IMR-90 (cell line): Measurements from ENCODE around the gene DIP2B. TPM values are rescaled to one million over a fixed set of nuclear protein-coding genes. Genes with fewer than 3 reads are reported as not detected.

Experiments
- ATAC-seq: fragments of 200-7000 bp; cut with Tn5 transposase; 2 replicates; pipeline ENCODE4 v1.9.1; 2020; ENCODE audit warnings: low read depth, mild to moderate bottlenecking, moderate library complexity
- BruUV-seq: library from RNA; stranded (reverse); fragments of 400-500 nt; replicated peaks from 2 replicates; lab custom pipeline; 2021; lab: Mats Ljungman, UMichigan
- CTCF ChIA-PET: fragments of 300-600 bp; formaldehyde crosslinking; extraction: SDS; loops from one replicate; lab custom pipeline; 2021; ENCODE audit warnings: antibody characterized with exemption; lab: Yijun Ruan, JAX
- POLR2A ChIA-PET: fragments of 300-600 bp; sonication (Branson Sonifier 250); formaldehyde crosslinking; loops from one replicate; lab custom pipeline; 2022; ENCODE audit warnings: antibody characterized with exemption; ENCODE audit not compliant: unreplicated experiment; lab: Charles Lee
- DNase-seq: peaks from one replicate; pipeline ENCODE4 v3.0.0; 2013
- H2AFZ ChIP-seq: replicated peaks from 2 replicates; pipeline ENCODE3; 2013; ENCODE audit warnings: low read length, mild to moderate bottlenecking; ENCODE audit not compliant: poor library complexity
- H2AK5ac ChIP-seq: 2 replicates; pipeline ENCODE4 v1.6.1; 2013; ENCODE audit warnings: low read depth, low read length, inconsistent platforms
- H2AK9ac ChIP-seq: replicated peaks from 2 replicates; pipeline ENCODE3; 2013; ENCODE audit warnings: mild to moderate bottlenecking, low read depth, low read length, moderate library complexity; ENCODE audit not compliant: poor library complexity
- H2BK120ac ChIP-seq: 2 replicates; pipeline ENCODE4 v1.6.1; 2013; ENCODE audit warnings: low read depth, low read length, inconsistent platforms
- H2BK15ac ChIP-seq: 3 replicates; pipeline ENCODE4 v1.6.1; 2013; ENCODE audit warnings: low read depth, low read length, inconsistent platforms
- H2BK20ac ChIP-seq: 2 replicates; pipeline ENCODE4 v1.6.1; 2013; ENCODE audit warnings: low read depth, mild to moderate bottlenecking, inconsistent platforms, low read length, moderate library complexity
- H2BK5ac ChIP-seq: 2 replicates; pipeline ENCODE4 v1.6.1; 2013; ENCODE audit warnings: mild to moderate bottlenecking, low read depth, low read length, inconsistent platforms; ENCODE audit not compliant: poor library complexity, severe bottlenecking
- H3K14ac ChIP-seq: replicated peaks from 2 replicates; pipeline ENCODE4 v1.6.1; 2013; ENCODE audit warnings: low read depth, low read length, inconsistent platforms
- H3K18ac ChIP-seq: 2 replicates; pipeline ENCODE4 v1.6.1; 2013; ENCODE audit warnings: low read depth, low read length, control low read depth
- H3K23ac ChIP-seq: 2 replicates; pipeline ENCODE4 v1.6.1; 2013; ENCODE audit warnings: low read depth, low read length, inconsistent platforms
- H3K27ac ChIP-seq: 2 replicates; pipeline ENCODE4 v1.5.1; 2013; ENCODE audit warnings: mild to moderate bottlenecking, control low read depth, low read length; ENCODE audit not compliant: insufficient read depth
- H3K27me3 ChIP-seq: 2 replicates; pipeline ENCODE4 v1.6.1; 2013; ENCODE audit warnings: low read length; ENCODE audit not compliant: control insufficient read depth, insufficient read depth
- H3K36me3 ChIP-seq: 2 replicates; pipeline ENCODE4 v1.6.1; 2013; ENCODE audit warnings: low read length, mixed read lengths; ENCODE audit not compliant: control insufficient read depth, insufficient read depth
- H3K4ac ChIP-seq: 2 replicates; pipeline ENCODE4 v1.6.1; 2013; ENCODE audit warnings: low read depth, low read length, inconsistent platforms
- H3K4me1 ChIP-seq: 2 replicates; pipeline ENCODE4 v1.6.1; 2013; ENCODE audit warnings: low read length, mixed read lengths; ENCODE audit not compliant: control insufficient read depth, insufficient read depth
- H3K4me2 ChIP-seq: 2 replicates; pipeline ENCODE4 v1.6.1; 2013; ENCODE audit warnings: low read depth, mild to moderate bottlenecking, control low read depth, low read length, moderate library complexity
- H3K4me3 ChIP-seq: 2 replicates; pipeline ENCODE4 v1.5.1; 2013; ENCODE audit warnings: low read depth, mild to moderate bottlenecking, control low read depth, low read length, moderate library complexity; ENCODE audit not compliant: insufficient read depth
- H3K56ac ChIP-seq: 2 replicates; pipeline ENCODE4 v1.6.1; 2013; ENCODE audit warnings: low read length, inconsistent platforms; ENCODE audit not compliant: insufficient read depth; ENCODE audit errors: extremely low read depth
- H3K79me1 ChIP-seq, 2 experiments: 2 replicates each; pipeline ENCODE4 v1.6.1; 2013; ENCODE audit warnings: low read length in 2 of 2, inconsistent platforms in 1 of 2, low read depth in 1 of 2
- H3K9ac ChIP-seq: 2 replicates; pipeline ENCODE4 v1.6.1; 2013; ENCODE audit warnings: low read depth, low read length, control low read depth
- H3K9me1 ChIP-seq: 2 replicates; pipeline ENCODE4 v1.6.1; 2013; ENCODE audit warnings: low read length, inconsistent platforms; ENCODE audit not compliant: insufficient read depth
- H3K9me3 ChIP-seq: 2 replicates; pipeline ENCODE4 v1.6.1; 2013; ENCODE audit warnings: low read length; ENCODE audit not compliant: control insufficient read depth, insufficient read depth
- H4K20me1 ChIP-seq: 2 replicates; pipeline ENCODE4 v1.6.1; 2013; ENCODE audit warnings: low read length, inconsistent platforms; ENCODE audit not compliant: insufficient read depth
- H4K5ac ChIP-seq: 2 replicates; pipeline ENCODE4 v1.6.1; 2013; ENCODE audit warnings: mild to moderate bottlenecking, low read depth, low read length, control low read depth
- H4K8ac ChIP-seq, 2 experiments: 2 replicates each; pipeline ENCODE4 v1.6.1; 2013; ENCODE audit warnings: low read depth in 2 of 2, low read length in 2 of 2, control low read depth in 1 of 2, inconsistent platforms in 1 of 2
- H4K91ac ChIP-seq: 2 replicates; pipeline ENCODE4 v1.6.1; 2013; ENCODE audit warnings: low read depth, low read length, inconsistent platforms; ENCODE audit not compliant: insufficient read depth
- CEBPB ChIP-seq: IDR thresholded peaks from 2 replicates; pipeline ENCODE4 v1.6.1; 2012; ENCODE audit warnings: low read depth, low read length, improper control_type of control experiment
- CHD1 ChIP-seq: IDR thresholded peaks from 2 replicates; pipeline ENCODE4 v1.6.1; 2012; ENCODE audit warnings: low read depth, low read length, improper control_type of control experiment
- CTCF ChIP-seq: conservative IDR thresholded peaks from 2 replicates; pipeline ENCODE4 v1.5.1; 2012; ENCODE audit warnings: mild to moderate bottlenecking, low read depth, low read length, improper control_type of control experiment
- FOS ChIP-seq: fragments of 150-350 bp; IDR thresholded peaks from 2 replicates; pipeline ENCODE4 v1.6.1; 2016; ENCODE audit warnings: low read depth, low read length
- MAFK ChIP-seq: IDR thresholded peaks from 2 replicates; pipeline ENCODE4 v1.6.1; 2012; ENCODE audit warnings: low read depth, low read length, improper control_type of control experiment
- MAZ ChIP-seq: IDR thresholded peaks from 2 replicates; pipeline ENCODE4 v1.6.1; 2012; ENCODE audit warnings: low read depth, mild to moderate bottlenecking, low read length, improper control_type of control experiment, moderate library complexity, borderline replicate concordance
- MXI1 ChIP-seq: IDR thresholded peaks from 2 replicates; pipeline ENCODE4 v1.6.1; 2012; ENCODE audit warnings: low read depth, mild to moderate bottlenecking, low read length, moderate library complexity, borderline replicate concordance
- NFE2L2 ChIP-seq: fragments of 150-350 bp; IDR thresholded peaks from 2 replicates; pipeline ENCODE4 v1.6.1; 2016; ENCODE audit warnings: low read depth, mild to moderate bottlenecking, low read length
- RCOR1 ChIP-seq: IDR thresholded peaks from 2 replicates; pipeline ENCODE4 v1.6.1; 2012; ENCODE audit warnings: mild to moderate bottlenecking, low read length, improper control_type of control experiment; ENCODE audit not compliant: insufficient replicate concordance
- RFX5 ChIP-seq: IDR thresholded peaks from 2 replicates; pipeline ENCODE4 v1.8.0; 2012; ENCODE audit warnings: low read depth, mild to moderate bottlenecking, low read length, moderate library complexity
- SMC3 ChIP-seq: fragments of 150-350 bp; IDR thresholded peaks from 2 replicates; pipeline ENCODE4 v1.6.1; 2016; ENCODE audit warnings: low read depth, mild to moderate bottlenecking, antibody characterized with exemption, low read length, moderate library complexity
- USF2 ChIP-seq: fragments of 150-350 bp; IDR thresholded peaks from 2 replicates; pipeline ENCODE4 v1.6.1; 2017; ENCODE audit warnings: mild to moderate bottlenecking, antibody characterized with exemption, low read length, low read depth
- WGBS, 2 experiments: methylation state at CpG; one replicate each; pipeline versions ENCODE4 v1.1.5 to v1.1.7; 2013; ENCODE audit warnings: missing lambda C conversion rate in 2 of 2; ENCODE audit not compliant: insufficient read length in 1 of 2; ENCODE audit errors: extremely low coverage in 2 of 2; 5-methylcytosine and 5-hydroxymethylcytosine counted together
- dilution Hi-C: fragments of 300-500 bp; cut with HindIII; formaldehyde crosslinking; loops from one replicate; pipeline ENCODE4 v1.14.3; 2018; ENCODE audit warnings: low sequenced_read_pairs; ENCODE audit not compliant: unreplicated experiment
- in situ Hi-C: fragments of 300-500 bp; cut with MboI; formaldehyde crosslinking; loops from 3 replicates; pipeline ENCODE4 v1.14.3; 2019; ENCODE audit warnings: low sequenced_read_pairs, inconsistent platforms, mixed read lengths
- intact Hi-C: fragments of 100-400 bp; cut with micrococcal nuclease; formaldehyde crosslinking; loops from 2 replicates; pipeline ENCODE4 v1.10.0; 2022
- polyA plus RNA-seq, 3 experiments: library from polyadenylated mRNA; depleted of rRNA; stranded (reverse); fragments of >200 nt; gene quantifications; 2 replicates each; pipeline ENCODE4 v1.2.3, GENCODE V29; 2012; ENCODE audit warnings: low replicate concordance in 1 of 3
- total RNA-seq: library from RNA; depleted of rRNA; stranded (reverse); fragments of >200 nt; gene quantifications from 2 replicates; pipeline ENCODE4 v1.2.3, GENCODE V29; 2012

Gene DIP2B
- total and polyA plus RNA-seq, 2 of the 4 experiments (the other 2 are of a cell fraction): 7.7 to 12.9 TPM

GRCh38 chr12:50665170-50665569 lies 160.4 kb downstream of the DIP2B start:
- no peak overlapping the region for H2BK15ac ChIP-seq
- intact Hi-C loops: no loop called here
- DNase-seq: no peak
- no peak overlapping the region for H4K8ac ChIP-seq
- H3K79me1 ChIP-seq: peaks cover 10 to 19% of the 10 kb centered on the region in 2 experiments; a peak in 2 of 4 replicates
- no peaks in the 10 kb centered on the region for H3K9me3 ChIP-seq
- H3K14ac ChIP-seq: no peak overlapping the region
- ChIA-PET CTCF (no interaction called here), POLR2A (no interaction called here)
- H3K27ac ChIP-seq: no peak overlapping the region
- no peak overlapping the region for H3K23ac ChIP-seq
- dilution Hi-C loops: no loop called here
- H3K9me1 ChIP-seq: no peaks in the 10 kb centered on the region; the same call in none of the 2 replicates
- H4K5ac ChIP-seq: no peak overlapping the region
- H2AK9ac ChIP-seq: no peak overlapping the region
- no peak overlapping the region for H3K4me3 ChIP-seq
- H3K56ac ChIP-seq: no peak overlapping the region
- no peak overlapping the region for H4K91ac ChIP-seq
- no TSS peak for BruUV-seq
- WGBS, 2 experiments: no CpG with 5 or more reads among the region's 5 CpGs
- no peak for TF ChIP-seq USF2
- TF ChIP-seq RCOR1: no peak
- no peak for TF ChIP-seq SMC3
- TF ChIP-seq MAZ: no peak
- no peak for TF ChIP-seq MXI1
- TF ChIP-seq RFX5: no peak
- TF ChIP-seq MAFK: no peak
- no peak for TF ChIP-seq FOS
- TF ChIP-seq CEBPB: no peak
- no peak for TF ChIP-seq CTCF
- no peak for TF ChIP-seq NFE2L2
- TF ChIP-seq CHD1: no peak
- no peak overlapping the region for H3K4me2 ChIP-seq
- H2BK120ac ChIP-seq: no peak overlapping the region
- no peak overlapping the region for H2BK20ac ChIP-seq
- ATAC-seq: no peak
- H3K36me3 ChIP-seq: no peaks in the 10 kb centered on the region
- no peak overlapping the region for H2AFZ ChIP-seq
- no peaks in the 10 kb centered on the region for H3K4me1 ChIP-seq
- H3K4ac ChIP-seq: no peak overlapping the region
- no peaks in the 10 kb centered on the region for H3K27me3 ChIP-seq
- no peak overlapping the region for H3K18ac ChIP-seq
- H3K9ac ChIP-seq: no peak overlapping the region
- in situ Hi-C loops: no loop called here
- no peak overlapping the region for H2BK5ac ChIP-seq
- H2AK5ac ChIP-seq: no peak overlapping the region
- H4K20me1 ChIP-seq: 0 out of 2 replicates have a peak, but pooled peaks cover 4% of the 10 kb centered on the region
